DMS53 (cell line): Measurements from ENCODE around the gene NOTCH1.
A peak's percentile ranks its signal among the peaks of the same experiment; 100 is the strongest.
"Not testable (repeated sequence)": the region's sequence is repeated elsewhere in the genome, so short reads cannot be mapped to it uniquely, and the experiment has no call there.

Source experiments
- DNase-seq: peaks from one replicate; lab custom pipeline; 2025; lab: John Stamatoyannopoulos, UW

The NOTCH1 gene

GRCh38 chr9:136545965-136546696 is at the start of gene NOTCH1:
Gene NOTCH1, minus strand, starts transcription at chr9:136546048. Its CDS starts 262 bp downstream, at chr9:136545786.
- peak; percentile 91 for DNase-seq

- DNase-seq = no peak
Measured at GRCh38 chr9:136594492-136594891, 48.6 kb upstream of the NOTCH1 start.

GRCh38 chr9:136593581-136593980 is 47.7 kb upstream of the NOTCH1 start:
- no peak for DNase-seq

- DNase-seq = no peak
Measured at GRCh38 chr9:136592666-136593065, 46.8 kb upstream of the NOTCH1 start.

- DNase-seq = peak; percentile 24
Measured at GRCh38 chr9:136590821-136591752, 45.2 kb upstream of the NOTCH1 start.

- no peak for DNase-seq
Measured at GRCh38 chr9:136589766-136590763, 44.2 kb upstream of the NOTCH1 start.

- DNase-seq = no peak
Measured at GRCh38 chr9:136588663-136589464, 43.0 kb upstream of the NOTCH1 start.

GRCh38 chr9:136587944-136588662 is 42.3 kb upstream of the NOTCH1 start:
- no peak for DNase-seq

GRCh38 chr9:136587145-136587943 is 41.5 kb upstream of the NOTCH1 start:
- peak; percentile 58 for DNase-seq

GRCh38 chr9:136586391-136586953 is 40.6 kb upstream of the NOTCH1 start:
- no peak for DNase-seq

- DNase-seq = no peak
Measured at GRCh38 chr9:136585531-136586120, 39.8 kb upstream of the NOTCH1 start.

- DNase-seq = no peak
Measured at GRCh38 chr9:136584934-136585333, 39.1 kb upstream of the NOTCH1 start.

- no peak for DNase-seq
Measured at GRCh38 chr9:136584401-136584932, 38.6 kb upstream of the NOTCH1 start.

GRCh38 chr9:136582977-136583735 is 37.3 kb upstream of the NOTCH1 start:
- no peak for DNase-seq

- no peak for DNase-seq
Measured at GRCh38 chr9:136581614-136582447, 36.0 kb upstream of the NOTCH1 start.

- DNase-seq = not testable (repeated sequence)
Measured at GRCh38 chr9:136579650-136580219, 33.9 kb upstream of the NOTCH1 start.
